CMK (cell line): ENCODE results near the gene MAFG.
A peak's percentile ranks its signal among the peaks of the same experiment; 100 is the strongest.

Experiments used
- DNase-seq: peaks from one replicate; pipeline ENCODE4 v3.0.0-alpha.2; 2010; ENCODE audit warnings: low read depth

The MAFG gene

DNA sequence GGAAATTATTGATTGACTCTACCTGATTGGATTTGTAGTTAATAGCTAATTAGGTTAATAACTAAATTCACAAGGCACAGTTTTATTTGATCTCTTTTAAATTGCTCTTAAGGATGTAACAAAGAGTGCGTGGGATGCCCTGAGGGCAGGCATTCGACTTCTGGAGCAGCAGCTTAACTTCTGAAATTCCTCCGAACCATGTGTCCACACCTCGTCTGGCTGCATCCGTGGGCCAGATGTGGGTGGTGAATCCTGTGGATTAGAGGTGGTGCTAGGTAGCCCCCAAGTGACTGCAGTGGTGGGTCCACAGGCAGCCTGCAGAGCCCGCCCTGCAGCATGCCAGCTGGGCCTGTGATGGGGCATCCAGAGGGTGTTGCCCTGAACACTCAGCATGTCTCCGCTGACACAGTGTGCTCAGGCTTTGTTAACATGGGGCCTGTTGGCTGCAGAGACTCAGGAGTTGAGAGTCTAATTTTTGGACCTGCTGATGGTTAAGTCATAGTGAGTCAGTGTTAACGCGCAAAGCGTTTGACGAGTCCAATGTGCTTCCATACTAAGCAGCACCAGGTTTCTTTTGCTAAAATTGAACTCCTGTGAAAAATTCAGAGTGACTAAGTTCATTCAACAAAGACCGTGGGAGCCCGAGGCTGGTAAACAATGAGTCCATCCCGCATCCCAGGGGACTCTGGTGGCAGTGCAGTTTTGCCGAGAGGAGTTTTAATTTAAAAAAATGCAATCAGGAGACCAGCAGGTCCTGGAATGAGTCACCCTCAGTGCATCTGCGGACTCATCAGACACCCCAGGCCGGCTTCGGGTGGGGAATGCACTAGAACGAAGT is 29.3 kb downstream of the MAFG start:
- no peak for DNase-seq

DNA sequence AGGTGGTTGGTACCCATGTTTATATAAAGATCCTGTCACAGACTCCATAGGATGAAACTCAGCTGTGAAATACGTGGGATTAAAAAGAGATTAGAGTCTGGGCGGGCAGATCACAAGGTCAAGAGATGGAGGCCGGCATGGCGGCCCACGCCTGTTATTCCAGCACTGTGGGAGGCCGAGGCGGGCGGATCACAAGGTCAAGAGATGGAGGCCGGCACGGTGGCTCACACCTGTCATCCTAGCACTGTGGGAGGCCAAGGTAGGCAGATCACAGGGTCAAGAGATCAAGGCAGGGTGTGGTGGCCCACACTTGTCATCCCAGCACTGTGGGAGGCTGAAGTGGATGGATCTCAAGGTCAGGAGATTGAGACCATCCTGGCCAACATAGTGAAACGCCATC is 32.1 kb downstream of the MAFG start:
- DNase-seq: no peak

DNA sequence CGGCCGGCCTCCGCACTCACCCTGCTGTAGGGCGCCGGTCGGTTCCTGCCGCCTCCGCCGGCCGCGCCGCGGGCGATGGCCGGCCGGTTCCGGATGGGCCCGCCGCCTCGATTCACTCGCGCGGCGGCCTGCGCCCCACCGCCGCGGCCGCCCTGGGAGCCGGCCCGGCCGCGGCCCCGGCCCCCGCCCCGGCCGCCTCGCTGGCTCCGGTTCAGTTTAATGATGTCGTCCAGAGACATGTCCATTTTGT is 36.3 kb downstream of the MAFG start:
- no peak for DNase-seq

DNA sequence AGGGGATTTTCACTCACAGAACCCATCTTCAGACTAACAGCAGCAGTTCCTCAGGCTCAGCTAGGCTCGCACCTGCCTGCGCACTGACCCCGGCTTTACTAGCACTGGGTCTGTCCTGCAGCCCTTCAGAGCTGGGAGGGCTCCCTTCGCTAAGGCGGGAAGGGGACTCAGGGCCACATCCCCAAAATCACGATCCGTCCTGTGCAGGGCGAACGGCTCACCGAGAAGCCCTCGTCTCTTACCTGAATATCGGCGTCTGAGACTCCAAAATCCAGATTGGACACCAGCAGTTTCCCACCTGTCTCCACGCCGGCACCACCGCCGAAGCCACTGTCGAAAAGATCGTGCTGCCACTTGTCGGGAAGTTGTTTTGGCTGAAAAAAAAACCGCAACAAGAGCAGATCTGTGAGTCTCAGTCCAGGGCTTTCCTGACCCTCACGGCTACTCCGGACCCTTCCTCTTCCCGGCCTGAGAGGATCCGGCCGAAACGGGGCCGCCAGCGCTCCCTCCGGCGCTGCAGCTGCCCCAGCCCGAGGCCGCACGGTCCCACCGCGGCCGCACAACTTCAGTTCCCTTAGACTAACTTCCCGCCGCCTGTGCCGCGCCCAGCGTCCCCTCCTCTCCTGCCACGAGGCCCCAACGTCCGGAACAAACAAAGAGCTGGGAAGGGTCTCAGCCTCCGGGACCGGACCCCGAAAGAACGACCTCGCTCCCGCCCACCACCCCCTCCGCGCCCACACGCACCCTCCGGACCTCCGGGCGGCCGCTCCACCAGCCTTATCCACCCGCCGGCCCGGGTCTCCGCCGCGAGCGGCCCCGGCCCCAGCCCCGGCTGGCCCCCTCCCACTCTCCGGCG is 36.9 kb downstream of the MAFG start:
- DNase-seq: no peak

DNA sequence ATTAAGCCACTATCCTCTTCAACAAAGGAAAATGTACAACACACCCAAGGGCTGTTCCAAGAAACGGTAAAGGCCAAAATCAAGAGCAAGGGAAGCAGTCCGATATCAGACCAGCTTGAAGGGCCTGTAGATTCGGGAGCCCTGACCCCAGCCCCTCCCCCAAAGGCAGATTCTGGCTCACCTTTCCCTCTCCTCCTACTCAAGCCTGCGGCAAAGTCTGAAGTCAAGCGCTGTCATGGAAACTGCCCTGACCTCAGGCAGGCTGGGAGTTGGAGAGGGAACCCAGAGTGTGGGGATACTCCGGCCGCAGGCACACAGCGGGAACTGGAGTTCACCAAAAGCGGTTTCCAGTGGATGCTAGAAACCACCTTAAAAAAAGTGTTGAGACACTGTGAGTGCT is 37.9 kb downstream of the MAFG start:
- DNase-seq: no peak

DNA sequence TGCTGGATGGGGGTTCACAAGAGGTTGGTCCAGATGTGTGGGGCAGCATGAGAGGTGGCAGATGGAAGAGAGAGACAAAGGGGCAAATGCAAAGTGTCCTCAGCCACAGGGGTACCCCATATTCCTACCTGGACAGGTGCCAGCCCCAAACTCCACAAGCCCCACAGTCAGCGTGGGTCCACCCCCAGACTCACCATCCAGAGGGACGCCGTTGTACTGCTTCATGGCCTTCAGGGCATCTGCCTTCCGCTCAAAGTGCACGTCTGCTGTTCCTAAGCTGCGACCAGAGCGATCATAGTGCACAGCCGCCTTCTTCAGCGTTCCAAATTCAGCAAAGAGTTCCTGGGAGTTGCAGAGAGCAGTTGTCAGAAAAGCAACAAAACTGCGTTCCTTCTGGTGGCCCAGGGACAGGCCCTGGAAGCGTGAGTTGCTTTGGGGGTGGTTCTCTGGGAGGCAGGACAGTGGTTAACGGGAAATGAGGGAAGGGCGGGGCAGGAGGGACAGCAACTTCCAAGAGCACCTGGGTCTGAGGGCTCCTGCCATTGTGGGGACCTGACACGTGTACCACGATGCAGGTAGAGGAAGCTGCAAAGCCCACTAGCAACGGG is 38.4 kb downstream of the MAFG start:
- DNase-seq: no peak

DNA sequence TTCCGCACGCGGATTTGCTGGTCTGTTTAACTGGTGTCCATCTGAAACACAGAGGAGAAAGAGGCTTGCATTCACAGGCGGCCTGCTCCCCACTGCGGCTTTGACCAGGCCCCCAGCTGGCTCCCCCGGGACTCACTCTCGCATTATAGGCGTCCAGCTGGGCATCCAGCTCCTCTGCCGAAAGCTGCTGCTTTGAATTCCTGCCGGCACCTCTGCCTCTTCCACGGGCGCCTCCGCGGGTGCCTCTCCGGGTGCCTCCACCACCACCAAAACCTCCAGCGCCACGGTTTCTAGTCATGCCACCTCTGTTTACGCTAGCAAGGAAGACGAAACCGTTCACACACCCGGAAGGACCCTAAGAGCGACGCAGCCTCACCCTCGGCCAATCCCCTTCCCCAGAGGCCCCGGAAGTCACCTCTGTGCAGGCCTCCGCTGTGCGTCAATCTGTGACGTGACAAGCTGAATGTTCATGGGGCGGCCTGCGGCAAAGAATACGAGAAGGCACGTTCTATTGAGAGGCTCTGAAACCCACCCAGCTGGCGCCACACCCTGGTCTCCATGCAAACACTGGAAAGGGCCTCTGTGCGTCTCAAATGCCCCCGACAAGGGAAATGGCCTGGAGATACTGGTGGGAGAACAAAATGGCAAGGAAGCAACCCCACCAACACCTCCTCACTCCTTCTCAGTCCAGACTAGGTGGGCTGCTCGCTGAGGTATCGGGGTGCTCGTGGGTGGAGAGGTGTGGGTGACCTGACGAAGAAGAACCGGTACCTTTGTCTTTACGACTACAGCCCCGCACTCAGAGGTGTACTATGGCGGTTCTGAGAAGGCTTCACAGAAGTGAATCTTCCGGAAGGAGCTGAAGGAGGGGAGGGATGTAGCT is 39.2 kb downstream of the MAFG start:
- DNase-seq: no peak

DNA sequence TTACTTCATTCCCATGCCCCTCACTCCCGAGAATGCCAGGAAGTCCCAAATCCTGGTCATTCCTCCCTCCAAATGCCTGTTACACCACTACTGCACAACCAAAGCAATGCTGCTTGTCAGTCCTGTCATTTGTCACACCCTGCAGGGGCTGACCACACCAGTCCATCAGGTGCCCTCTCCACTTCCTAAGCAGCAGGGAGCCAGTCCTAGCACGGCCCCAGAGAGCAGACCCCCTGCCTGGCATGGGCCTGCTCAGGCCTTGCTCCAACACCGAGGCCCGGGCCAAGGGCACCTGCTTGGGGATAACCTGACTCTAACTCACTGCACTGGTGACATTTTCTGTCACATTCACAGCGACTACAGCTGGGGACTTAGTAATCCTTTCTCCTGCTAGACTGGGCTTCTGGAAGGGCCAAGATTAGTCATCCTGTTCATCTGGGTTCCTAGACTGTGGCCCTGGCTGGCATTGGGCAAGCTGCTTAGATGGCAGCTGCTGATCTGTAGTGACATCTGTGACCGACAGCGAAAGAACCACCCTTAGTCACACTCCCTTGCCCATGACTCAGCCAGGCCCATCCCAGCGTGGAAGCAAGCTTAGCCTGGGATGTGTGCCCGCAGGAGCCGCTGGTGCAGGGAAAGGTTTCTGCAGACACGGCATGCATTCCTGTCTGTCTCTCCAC is 41.5 kb downstream of the MAFG start:
- DNase-seq: no peak

DNA sequence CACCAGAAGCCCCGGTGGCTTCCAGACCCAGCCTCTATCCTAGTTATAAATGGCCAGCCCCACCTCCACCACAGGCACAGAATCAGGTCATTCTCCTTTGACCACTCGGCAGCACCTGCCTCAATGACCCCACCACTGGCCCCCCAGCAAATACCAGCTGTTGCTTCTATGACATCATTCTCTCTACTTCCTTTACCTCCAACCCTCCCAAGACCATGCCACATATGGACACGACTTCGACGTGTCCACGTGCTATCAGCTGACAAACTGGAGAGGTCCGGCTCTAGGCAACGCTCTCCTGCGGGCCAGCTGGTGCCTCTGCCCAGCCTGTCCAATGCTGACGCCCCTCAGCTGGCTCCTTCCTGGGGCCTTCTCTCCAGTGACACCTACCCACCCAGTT is 42.1 kb downstream of the MAFG start:
- no peak for DNase-seq

DNA sequence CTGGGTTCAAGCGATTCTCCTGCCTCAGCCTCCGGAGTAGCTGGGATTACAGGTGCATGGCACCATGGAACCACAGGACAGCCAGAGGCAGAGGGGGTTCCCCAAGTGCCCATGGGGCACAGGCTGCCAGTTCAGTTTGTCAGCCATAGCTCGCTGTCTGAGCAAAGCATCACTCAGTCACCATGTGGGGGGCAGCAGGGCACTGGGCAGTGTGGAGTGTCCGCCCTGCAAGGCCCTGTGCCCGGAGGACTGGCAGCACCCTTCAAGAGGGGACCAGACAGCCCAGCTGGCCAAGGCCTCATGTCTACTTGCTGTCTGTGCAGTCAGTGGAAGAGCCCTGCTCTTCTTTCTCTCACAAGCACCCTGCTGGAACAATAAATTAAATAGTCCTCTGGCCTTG is 42.6 kb downstream of the MAFG start:
- DNase-seq: no peak

DNA sequence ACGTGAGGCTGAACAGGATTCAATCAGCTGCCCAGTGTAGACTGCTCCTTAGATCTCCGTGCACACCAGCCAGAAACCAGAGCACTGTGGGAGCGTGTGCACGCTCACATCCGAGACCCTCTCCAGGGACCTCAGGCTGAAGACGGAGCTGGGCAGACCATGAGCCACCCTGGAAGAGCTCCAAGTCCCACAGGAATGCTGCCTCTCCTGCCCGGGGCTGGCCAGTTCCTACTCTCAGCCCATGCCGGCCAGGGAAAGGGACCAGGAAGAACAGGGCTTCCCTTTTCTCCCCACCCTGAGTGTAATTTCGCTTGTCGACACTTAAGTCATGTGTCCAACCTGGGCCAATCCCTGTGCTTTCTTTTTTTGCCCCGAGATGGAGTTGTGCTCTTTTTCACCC is 43.0 kb downstream of the MAFG start:
- DNase-seq: no peak

DNA sequence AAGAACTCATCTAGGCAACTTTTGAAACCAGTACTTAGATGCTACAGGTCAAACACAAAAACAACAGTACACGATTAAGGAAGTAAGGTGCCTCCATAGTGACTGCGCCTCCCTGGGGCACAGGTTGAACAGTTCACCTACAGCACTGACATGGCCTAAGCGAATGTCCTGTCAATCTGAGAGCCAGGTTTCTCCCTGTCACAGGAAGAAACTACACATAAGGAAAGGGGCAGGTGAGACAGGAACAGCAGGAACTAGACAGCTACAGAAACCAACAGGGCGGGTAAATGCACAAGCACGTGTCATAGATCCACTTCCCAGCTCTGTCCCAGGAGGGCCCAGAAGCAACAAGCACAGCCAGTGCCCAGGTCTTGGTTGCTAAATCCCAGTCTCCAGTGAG is 48.4 kb downstream of the MAFG start:
- DNase-seq: no peak

DNA sequence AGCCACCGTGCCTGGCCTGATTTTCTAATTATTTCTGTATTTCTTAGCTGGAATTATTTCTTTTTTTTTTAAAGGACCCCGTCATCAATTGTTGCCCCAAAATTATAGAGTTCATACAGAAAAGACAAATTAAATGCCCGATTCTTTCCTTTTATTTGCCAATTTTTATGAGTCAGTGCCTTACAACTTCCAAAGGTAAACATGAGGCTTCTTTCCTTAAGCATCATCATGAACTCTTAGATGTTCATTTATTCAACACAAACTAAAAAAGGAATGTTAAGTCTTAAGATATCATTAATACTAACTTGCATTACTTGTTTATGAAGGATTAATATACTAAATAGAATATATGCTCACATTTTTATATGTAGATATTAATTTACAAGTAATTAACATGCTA is 49.2 kb downstream of the MAFG start:
- no peak for DNase-seq

DNA sequence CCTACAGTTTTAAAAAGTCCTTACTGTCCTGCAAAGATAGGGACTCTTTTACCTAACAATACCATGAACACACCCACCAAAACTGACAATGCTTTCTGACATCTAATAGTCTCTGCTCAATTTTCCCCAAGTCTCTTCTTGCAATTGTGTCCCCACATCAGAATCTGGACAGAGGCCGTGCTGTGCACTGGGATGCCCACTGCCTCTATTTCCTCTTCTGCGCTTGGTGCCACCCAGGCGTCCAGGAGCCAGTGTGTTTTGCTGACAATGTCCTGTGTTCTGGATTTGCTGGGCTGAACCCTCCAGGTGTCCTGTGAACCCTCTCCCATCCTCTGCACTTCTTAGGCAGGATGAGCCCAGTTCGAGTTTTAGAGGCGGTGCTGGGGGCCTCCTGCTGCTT is 50.0 kb downstream of the MAFG start:
- DNase-seq: no peak

DNA sequence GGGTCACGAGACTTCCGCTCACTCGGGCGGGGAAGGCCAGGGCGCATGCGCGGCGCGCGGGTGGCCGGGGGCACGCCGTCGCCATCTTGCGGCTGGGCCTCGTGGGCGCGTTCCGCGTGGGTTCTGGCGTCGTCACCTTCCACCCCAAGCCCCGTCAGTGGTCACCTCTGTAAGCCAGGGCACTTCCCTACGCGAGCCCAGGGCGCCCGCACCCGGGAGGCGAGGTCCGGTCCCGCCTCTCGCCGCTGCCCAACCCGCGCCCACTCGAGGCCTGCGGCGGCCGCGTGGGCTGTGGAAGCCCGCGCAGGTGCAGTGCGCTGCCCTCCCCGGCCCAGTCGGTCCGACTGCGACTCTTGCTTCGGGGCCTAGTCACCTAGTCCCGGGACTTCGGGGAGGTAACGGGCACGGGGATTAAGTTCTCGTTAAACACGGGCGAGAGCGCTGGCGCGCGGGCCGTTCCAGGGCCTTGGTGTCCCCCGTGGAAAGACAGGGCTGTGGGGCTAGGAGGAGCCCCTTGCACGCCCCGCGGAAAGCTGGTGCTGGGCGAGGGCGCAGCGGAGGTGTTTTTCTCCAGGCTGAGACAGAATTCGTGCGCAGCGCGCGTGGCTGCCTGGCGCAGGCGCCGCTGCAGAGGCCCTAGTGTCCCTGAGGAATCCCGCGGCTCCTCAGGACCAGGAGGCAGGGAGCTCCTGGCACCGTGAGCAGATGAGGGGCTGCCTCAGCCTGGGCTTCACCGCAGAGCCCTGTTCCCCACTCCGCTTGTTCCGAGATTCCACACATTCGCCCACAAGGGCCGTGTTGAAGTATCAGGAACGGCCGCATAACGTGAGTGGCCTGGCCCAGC is 55.9 kb downstream of the MAFG start:
- peak; percentile 85 for DNase-seq

DNA sequence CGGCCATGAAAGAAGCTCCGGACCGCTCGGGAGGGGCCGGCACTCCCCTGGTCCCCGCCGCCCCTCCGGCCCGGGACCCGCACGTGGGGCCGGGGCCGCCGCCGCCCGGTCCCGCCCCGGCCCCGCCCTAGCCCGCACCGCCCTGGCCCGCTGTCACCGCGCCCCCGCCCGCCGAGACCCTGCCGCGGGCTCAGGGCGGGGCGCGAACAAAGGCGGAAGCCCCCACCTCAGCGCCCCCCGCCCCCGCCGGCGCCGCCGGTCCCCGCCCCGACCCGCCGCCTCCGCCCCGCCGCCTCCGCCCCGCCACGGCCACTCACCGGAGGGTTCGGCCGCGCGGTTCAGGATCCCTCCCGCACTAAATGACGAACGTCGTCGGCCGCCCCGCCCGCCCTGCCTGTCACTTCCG is 56.6 kb downstream of the MAFG start, which contains the start of gene ARHGDIA:
ARHGDIA (minus strand) TSS at position 357 of the 406 bp plus-strand sequence. CDS start 1,407 bp downstream, outside the sequence.
- no peak for DNase-seq

DNA sequence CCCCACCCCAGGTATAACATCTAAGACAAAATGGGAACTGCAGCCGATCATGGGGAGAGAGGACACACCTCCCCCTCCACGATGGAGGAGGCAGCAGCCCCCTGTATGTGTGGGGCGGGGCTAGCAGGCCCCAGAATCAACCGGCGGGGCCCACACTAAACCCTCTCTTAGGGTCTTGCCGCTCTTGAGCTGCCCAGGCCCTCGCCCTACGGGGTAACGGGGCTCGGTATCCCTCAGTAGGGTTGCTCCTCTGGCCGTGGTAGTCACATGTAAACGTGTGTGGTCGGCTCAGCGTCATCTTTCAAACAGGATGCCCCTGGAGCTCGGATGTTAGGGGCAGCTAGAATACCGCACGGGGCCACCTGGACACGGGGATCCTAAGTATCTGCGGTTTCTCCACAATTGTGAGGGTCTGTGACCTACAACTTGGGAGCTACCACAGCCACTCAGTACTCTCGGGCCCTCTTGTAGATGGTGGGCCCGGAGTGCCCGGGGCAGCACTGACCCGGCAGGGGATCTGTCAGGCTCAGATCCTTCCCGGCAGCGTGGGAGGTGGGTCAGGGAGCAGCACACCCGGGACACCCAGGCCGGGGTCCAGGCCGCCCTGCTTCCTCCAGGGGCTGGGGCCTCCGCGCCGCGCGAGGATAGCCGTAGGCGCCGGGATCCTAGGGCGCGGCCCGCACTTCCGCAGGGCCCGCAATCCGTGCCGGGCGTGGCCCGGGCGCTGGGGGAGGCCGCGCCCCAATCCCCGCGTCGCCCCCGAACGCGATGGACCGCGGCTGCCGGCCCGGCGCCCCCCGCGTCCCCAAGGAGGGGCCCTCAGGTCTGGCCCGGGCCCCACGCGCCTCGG is 57.2 kb downstream of the MAFG start:
- DNase-seq: no peak

DNA sequence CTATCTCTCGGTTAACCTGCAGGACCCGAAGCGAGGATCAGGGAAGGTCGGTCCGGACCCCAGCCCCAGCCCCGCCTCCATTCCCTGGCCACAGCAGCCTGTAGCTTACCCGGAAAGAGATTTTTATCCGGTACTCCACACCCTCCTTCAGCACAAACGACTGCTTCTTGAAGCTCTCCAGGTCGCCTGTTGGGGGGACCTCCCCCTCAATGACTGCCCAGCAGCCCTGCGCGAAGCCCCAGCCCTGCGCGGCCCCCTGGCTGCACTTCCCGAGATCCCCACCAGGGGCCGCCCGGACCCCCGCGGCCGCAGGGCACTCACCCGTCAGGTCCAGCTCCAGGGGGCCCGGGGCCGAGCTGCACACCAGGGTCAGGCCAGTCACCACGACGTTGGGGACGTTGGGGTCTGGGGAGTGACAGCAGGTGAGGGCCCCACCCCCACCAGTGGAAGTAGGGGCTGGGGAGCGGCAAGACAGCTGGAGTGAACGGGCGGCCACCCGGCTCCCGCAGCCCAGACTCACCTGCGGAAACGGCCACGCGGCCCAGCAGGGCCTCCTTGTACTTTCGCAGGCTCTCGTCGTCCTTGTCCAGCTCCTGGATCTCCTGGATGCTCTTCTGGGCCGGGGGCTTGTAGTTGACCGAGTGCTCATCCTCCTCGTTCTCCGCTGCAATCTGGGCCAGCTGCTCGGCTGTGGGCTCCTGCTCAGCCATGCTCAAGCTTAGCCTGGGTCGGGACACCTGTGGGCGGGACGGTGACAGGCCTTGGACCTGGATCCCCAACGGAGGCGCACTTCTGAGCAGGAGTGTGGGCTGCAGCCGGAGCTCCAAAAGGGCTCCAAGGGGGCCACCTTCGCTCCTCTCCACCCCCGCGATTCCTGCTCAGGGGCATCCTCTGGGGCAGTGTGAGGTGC is 58.1 kb downstream of the MAFG start:
- DNase-seq: no peak
